NCI-H187 treated with DMSO at 0.1 percent for 48 hours (cell line): ENCODE measurements around the gene PLPPR3.

Source experiments
- DNase-seq: peaks from one replicate; lab custom pipeline; 2025; lab: John Stamatoyannopoulos, UW

PLPPR3 gene, protein sequence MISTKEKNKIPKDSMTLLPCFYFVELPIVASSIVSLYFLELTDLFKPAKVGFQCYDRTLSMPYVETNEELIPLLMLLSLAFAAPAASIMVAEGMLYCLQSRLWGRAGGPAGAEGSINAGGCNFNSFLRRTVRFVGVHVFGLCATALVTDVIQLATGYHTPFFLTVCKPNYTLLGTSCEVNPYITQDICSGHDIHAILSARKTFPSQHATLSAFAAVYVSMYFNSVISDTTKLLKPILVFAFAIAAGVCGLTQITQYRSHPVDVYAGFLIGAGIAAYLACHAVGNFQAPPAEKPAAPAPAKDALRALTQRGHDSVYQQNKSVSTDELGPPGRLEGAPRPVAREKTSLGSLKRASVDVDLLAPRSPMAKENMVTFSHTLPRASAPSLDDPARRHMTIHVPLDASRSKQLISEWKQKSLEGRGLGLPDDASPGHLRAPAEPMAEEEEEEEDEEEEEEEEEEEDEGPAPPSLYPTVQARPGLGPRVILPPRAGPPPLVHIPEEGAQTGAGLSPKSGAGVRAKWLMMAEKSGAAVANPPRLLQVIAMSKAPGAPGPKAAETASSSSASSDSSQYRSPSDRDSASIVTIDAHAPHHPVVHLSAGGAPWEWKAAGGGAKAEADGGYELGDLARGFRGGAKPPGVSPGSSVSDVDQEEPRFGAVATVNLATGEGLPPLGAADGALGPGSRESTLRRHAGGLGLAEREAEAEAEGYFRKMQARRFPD

DNA sequence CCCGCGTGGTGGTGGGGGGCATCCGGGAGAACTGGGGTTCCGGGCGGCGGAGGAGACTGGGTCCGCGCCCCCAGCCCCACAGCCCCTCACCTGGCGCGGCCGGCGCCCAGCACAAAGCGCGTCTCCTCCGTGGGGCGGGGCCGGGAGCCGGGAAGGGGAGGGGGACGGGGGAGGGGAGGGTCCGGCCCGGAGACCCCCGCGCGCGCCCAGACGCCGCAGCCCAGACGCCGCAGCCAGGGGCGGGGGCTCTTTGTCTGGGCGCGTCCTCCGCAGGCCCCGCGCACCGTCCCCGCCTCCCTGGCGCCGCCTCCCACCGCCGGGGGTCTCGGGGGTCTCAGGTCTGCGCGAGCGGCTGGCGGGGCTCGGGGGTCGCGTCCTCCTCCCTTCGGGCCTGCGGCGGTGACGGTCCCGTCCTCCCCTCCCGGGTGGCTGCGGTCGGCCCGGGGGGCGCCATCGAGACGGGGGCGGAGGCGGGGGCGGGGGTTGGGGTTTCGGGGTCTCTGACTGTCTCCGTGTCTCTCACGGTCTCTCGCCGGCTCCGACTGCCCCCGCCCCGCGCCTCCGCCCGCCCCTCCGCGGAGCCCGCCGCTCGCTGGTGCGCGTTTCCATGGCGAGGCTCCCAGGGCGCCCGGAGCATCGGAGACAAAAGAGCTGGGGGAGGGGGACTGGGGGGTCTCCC, at the start of gene PLPPR3:
Gene PLPPR3, minus strand, starts transcription at position 131 of the 679 bp plus-strand sequence. CDS start 396 bp downstream, outside the sequence.
- DNase-seq: no peak

DNA sequence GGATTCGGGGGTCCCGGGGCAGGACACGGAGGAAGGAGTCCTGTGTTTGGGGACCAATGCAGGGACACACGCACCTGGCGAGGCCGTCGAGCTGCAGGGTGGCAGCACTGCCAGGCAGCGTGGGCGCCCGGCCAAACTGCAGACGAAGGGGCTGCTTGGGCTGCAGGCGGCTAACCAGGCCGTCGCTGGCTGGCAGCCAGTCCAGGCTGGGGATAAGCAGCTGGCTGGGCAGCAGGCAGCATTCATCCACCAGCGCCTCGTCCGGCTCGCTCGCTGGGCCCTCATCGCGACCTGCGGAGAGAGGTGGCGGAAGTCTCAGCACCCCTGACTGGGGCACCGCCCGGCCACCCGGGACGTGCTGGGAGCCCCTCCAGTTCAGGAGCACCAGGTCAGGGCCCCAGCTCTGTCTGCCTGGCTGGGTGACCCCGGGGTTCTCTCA, 49.2 kb upstream of the PLPPR3 start:
- DNase-seq: no peak

DNA sequence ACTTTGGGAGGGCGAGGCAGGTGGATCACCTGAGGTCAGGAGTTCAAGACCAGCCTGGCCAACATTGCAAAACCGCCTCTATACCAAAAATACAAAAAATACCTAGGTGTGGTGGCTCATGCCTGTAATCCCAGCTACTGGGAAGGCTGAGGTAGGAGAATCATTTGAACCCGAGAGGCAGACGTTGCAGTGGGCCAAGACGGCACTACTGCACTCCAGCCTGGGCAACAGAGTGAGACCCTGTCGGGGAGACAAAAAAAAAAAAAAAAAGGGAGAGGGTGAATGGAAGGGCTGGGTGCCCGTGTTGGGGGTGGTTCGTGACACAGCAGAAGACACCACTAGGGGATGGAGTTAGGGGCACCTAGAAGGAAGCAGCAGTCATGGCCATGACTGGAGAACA, 48.6 kb upstream of the PLPPR3 start:
- DNase-seq: no peak

DNA sequence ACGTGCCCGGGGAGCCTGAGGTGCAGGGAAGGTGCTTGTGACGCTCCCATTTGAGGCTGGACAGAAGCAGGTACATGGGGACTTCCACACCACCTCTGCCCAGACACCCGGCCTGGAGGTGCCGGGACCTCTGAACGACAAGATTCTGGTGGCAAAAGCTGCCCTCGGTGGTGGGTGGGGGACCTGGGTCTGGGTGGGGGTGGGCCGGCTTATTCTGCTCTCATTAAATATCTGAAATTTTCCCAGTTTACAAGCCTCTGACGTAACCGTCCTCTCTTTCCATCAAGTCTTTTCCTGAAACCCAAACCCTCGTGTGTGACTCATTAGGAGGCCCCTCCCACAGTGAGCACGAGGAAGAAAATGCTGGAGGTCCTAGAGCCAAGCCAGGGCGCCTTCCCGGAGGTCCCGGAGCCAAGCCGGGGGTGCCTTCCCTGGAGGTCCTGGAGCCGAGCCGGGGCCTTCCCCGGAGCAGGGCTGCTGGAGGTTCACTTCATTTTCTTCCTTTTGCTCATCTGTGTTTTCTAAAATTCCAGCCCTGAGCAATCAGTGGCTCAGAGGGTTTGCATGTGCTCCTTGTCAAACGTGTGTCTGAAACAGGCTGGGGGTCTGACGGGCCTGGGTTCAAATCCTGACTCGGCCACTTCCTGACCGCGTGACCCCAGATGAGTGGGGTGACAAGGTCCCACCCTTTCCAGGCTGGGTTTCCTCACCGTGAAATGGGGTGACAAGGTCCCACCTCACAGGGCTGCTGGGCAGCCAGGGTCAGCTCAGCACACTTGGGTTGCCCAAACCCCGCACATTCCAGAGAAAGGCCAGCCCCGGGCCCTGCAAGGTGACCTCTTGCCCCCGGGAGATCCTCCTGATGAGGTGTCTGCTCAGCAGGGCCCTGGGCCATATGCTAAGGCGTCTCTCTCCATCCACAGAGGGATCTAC, 47.8 kb upstream of the PLPPR3 start:
- DNase-seq: no peak

DNA sequence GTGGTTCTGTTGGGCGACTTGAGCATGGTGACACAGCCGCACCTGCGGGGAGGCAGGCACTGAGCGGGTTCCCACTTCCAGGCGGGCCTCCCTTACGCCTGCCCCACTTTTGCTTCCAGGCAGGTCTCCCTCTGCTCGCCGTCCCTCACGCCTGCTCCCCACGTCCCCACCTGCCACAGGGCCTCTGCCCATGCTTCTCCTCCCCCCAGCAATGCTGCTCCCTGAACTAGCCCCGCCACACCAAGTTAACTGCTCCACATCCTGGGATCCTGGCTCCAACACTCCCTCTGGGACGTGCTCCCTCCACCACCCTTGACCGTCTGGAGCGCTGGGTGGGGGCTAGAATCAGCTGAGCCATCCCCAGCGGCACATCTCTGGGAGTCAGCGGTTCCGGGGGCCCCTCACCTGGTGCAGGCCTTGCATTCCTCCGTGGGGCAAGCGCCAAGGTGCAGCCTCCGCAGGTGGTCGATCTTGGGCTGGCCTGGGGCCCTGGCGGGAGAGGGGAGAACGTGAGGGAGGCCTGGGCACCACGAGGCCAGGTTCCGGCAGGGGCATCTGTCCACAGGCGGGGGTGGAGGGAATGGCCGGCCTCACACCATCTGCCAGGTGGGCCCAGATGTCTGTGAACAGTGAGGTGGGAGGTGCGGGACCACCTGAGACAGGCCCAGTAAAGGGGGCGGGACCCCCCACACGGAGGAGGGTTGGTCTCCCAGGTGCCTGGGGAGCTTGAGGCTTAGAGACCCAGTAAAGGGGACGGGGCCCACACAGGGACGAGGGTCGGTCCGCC, 46.9 kb upstream of the PLPPR3 start:
- no peak for DNase-seq

DNA sequence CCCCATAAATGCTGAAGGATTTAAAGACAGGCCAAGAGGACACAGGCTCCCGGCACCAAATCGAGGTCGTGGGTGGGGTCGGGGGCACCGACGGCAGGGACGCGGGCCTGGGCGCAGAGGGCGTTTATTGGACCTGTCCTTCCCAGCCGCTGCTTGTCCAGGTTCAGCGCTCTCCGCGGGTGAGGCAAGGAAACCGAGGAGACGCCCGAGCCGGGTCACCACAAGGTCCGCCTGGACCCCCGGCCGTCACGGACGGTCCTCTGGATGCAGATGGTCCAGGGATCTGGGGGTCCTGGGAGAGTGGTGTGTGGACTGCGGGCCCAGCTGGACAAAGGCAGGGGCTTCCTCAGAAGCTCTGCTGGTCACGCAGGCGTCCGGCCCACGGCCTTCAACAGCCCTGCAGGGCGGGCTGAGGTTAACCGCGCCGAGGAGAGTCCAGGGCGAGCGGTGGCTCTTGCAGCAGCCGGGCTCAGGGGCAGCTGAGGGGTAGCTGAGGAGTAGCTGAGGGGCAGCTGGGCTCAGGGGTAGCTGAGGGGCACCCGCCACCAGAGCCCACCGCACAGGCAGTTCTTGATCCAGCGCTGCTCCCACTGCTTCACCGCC, 46.2 kb upstream of the PLPPR3 start:
- no peak for DNase-seq

DNA sequence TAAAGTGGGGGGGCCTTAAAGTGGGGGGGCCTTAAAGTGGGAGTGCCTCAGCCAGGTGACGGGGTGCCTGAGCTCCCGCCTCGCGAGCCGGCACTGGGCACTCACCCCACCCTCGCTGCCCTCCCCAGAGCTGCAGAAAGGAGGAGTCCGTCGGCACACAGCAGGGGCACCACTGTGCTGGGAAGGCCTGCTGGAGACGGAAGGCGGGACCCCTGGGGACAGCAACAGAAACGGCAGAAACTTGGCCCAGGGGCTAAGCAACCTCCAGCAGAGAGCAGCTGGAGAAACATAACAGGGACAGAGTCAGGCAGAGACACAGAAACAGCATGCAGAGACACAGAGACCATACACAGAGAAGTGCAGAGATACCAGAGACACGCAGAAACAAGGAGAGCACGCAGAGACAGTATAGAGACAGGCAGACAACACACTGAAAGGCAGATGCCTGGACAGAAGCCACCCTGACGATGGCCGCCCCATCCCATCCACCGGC, 45.6 kb upstream of the PLPPR3 start:
- DNase-seq: no peak

DNA sequence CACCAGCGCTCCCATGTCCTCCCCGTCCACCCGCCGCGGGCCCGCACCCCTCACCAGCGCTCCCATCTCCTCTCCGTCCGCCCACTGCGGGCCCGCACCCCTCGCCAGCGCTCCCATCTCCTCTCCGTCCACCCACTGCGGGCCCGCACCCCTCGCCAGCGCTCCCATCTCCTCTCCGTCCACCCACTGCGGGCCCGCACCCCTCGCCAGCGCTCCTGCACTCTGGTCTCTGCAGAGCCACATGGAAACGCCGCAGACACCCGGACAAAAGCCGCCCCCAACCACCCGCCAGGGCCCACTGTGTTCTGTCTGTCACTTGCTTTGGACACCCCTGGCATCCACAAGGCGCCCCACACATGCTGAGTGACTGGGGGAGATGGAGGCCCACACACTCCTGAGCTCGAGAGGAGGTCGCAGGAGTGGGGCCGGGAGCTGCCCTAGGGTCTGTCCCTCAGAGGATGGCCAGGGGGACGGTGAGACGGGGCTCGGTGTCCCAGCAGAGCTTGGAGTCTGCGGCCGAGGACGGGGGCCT, 45.1 kb upstream of the PLPPR3 start:
- no peak for DNase-seq

DNA sequence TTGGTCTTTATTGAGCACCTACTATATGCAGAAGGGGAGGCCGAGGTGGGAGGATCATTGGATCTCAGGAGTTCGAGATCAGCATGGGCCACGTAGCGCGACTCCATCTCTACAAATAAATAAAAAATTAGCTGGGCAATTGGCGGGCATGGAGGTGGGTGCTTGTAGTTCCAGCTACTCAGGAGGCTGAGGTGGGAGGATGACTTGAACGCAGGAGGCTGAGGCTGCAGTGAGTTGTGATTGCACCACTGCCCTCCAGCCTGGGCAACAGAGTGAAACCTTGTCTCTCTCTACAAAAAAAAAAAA, 41.5 kb upstream of the PLPPR3 start:
- no peak for DNase-seq

DNA sequence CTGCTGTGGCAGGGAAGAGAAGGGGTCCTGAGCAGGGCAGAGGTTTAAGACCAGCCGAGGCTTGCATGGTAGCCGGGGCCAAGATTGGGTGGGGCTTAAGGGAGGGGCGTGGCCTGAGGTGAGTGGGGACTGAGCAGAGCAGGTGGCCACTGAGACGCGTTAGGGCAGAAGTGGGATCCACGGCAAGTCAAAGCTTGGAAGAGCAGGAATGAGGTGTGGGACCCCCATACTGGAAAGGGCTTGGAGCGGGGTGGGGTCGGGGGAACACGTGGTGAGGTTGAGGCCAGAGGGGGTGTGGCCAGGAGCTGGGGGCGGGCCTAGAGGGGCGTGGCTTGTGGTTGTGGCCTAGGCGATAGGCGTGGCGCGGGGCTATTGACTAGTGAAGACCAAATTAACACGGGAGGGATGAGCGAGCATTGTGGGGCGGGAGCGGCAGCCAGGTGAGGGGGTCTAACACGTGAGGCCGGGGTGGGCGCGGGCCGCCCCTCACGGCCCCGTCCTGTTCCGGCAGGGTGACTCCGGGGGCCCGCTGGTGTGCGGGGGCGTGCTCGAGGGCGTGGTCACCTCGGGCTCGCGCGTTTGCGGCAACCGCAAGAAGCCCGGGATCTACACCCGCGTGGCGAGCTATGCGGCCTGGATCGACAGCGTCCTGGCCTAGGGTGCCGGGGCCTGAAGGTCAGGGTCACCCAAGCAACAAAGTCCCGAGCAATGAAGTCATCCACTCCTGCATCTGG, 41.0 kb upstream of the PLPPR3 start:
- no peak for DNase-seq

DNA sequence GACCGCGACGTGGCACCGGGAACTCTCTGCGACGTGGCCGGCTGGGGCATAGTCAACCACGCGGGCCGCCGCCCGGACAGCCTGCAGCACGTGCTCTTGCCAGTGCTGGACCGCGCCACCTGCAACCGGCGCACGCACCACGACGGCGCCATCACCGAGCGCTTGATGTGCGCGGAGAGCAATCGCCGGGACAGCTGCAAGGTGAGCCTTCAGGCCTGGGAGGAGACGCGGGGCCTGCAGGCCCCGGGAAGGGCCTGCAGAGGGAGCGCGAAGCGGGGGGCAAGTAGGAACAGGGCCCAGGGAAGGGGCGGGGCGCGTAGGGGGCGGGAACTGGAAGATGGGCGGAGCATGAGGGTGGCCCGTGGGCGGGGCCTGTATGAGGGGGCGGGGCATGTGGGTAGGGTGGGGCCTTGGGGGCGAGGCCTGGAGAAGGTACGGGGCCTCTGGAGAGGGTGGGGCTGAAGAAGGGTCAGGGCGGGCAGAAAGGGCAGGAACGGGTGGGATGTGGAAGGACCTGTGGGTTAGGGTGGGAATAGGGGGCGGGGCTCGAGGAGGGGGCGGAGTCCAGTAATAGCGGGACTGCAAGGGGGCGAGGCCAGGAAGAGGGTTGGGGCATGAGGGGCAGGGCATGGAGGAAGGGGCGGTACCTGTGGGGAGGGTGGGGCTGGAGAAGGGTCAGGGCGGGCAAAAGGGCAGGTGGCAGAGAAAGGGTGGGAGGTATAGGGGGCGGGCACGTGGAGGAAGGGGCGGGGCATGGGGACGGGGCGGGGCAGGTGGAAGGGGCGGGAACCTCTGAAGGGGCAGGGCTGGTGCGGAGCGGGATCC, 40.2 kb upstream of the PLPPR3 start:
- no peak for DNase-seq

DNA sequence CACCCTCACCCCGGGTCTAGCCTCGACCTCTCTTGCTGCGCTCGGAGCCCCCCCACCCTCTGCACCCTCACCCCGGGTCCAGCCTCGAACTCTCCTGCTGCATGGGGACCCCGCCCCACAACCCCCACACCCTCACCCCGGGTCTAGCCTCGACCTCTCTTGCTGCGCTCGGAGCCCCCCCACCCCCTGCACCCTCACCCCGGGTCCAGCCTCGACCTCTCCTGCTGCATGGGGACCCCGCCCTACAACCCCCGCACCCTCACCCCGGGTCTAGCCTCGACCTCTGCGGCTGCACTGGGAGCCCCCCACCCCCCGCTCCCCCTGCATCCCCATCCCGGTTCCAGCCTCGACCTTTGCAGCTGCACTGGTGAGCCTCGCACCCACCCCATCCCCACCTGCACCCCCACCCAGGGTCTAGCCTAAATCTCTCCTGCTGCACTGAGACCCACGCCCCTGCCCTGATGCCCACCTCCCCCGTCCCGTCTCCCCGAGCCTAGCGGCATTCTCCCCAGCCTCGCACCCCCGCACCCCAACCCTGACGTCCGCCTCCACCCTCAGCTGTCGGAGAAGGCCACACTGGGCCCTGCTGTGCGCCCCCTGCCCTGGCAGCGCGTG, 39.5 kb upstream of the PLPPR3 start:
- no peak for DNase-seq

DNA sequence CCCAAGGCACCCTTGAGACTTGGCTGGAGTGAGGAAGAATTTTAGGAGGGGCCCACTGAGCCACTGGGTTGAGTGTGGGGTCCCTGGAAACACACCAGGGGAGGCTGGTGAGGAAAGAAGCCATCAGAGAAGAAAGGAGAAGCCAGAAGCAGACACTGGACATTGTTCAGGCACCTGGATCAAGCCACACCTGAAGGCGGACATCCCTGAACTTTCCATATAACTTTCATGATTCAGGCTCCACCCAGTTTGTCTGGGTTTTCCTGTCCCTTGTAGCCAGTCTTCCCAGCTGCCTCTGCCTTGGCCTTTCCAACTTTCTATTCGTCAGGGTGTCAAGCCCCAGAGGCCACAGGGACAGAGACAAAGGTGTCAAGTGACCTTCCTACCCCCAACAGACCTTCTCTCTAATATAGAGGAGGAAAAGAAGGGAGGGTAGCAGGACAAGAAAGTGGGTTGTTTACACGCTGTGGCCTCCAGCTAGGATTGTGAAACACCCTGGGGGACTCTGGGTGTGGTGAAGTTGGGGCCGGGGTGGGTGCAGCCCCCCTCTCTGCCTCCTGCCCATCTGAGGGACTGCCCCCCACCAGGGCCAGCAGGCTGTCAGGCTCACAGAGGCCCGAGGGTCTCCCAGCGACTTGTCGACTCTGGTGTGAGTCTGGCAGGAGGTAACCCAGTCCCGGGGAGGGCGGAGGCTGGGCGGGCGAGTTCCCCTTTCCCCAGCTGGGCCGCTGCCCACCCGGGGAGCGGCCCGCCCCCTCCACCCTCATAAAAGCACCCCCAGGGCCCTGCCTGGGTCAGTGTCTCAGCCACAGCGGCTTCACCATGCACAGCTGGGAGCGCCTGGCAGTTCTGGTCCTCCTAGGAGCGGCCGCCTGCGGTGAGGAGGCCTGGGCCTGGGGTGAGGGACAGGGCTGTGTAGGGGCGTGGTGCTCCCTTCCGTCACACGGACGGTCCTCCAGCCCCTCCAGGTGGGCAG, 37.4 kb upstream of the PLPPR3 start, which contains the start of gene CFD:
Gene CFD, plus strand, starts transcription at position 797 of the 976 bp plus-strand sequence. Its CDS starts 26 bp downstream, at position 823.
- no peak for DNase-seq

DNA sequence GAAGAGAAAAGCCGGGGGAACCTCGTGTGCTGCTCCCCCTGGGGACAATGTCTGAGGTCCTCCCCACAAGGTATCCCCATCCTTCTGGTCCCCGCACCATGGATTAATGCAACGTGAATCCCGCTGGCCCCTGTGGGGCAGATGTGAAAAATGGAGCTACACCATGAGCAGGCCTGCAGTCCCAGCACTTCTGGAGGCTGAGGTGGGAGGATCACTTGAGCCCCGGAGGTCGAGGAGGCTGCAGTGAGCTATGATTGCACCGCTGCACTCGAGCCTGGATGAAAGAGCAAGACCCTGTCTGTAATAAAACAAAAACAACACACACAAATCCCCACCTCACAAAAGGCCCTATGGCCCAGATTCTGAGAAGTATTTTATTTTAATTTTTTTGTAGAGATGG, 36.5 kb upstream of the PLPPR3 start:
- DNase-seq: no peak

DNA sequence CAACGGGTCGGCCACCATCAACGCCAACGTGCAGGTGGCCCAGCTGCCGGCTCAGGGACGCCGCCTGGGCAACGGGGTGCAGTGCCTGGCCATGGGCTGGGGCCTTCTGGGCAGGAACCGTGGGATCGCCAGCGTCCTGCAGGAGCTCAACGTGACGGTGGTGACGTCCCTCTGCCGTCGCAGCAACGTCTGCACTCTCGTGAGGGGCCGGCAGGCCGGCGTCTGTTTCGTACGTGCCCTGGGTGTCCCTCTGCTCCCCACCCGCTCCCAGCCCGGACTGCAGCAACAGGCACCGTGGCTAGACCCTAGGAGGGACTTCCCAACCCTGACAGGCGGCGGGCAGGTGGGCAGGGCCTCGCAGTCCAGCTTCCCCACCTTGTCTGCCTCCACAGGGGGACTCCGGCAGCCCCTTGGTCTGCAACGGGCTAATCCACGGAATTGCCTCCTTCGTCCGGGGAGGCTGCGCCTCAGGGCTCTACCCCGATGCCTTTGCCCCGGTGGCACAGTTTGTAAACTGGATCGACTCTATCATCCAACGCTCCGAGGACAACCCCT, 33.9 kb upstream of the PLPPR3 start:
- no peak for DNase-seq

DNA sequence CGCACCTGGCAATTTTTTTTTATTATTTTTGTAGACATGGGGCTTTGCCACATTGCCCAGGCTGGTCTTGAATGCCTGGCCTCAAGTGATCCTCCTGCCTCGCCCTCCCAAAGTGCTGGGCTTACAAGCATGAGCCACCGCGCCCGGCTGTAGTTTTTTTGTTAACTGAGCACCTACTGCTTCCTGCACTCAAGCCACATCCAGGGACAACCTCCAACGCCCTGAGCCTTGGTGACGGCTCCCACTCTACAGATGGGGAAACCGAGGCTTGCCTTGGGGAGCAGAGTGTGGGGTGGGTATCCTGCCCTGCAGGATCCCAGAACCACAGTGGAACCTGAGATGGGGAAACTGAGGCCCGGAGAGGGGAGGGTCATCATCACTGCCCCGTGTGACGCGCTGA, 33.4 kb upstream of the PLPPR3 start:
- no peak for DNase-seq

DNA sequence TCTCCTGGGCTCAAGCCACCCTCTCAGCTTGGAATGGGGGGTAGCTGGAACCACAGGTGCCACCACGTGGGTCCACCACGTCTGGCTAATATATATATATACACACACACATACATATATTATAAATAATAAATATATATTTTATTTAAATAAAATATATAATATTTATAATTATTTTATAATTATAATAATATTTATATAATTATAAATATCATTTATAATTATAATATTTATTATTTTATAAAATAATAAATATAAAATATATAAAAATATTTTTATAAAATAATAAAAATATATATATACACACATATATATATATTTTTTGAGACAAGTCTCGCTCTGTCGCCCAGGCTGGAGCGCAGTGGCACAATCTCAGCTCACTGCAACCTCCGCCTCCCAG, 32.8 kb upstream of the PLPPR3 start:
- DNase-seq: no peak
